Measurements from ENCODE around the gene ODF2L. TPM values are rescaled to one million over a fixed set of nuclear protein-coding genes. Genes with fewer than 3 reads are reported as not detected.

Gene ODF2L
- total RNA-seq, 1 experiment from 2014 or later, result 27.3 TPM

GRCh38 chr1:86382878-86383277, 13.2 kb downstream of the ODF2L start:
- Histone ChIP-seq H3K9ac (ENCODE audit: extremely low read depth, insufficient read length, low read length) (no peak overlapping the region), H2BK120ac (ENCODE audit: low read depth, low read length, poor library complexity, severe bottlenecking) (no peak overlapping the region), H2BK12ac (ENCODE audit: insufficient read length, low read depth, low read length) (no peak overlapping the region), H3K27ac (ENCODE audit: insufficient read length, low read depth, low read length) (no peak overlapping the region), H3K9me3 (ENCODE audit: control insufficient read depth, low read depth, low read length) (no peaks in the 10 kb centered on the region), H2AK5ac (ENCODE audit: insufficient read length, low read length) (no peak overlapping the region), H3T11ph (ENCODE audit: low read length) (no peak overlapping the region), H4K20me1 (ENCODE audit: control insufficient read depth, insufficient read depth, insufficient read length) (no peaks in the 10 kb centered on the region), H4K91ac (ENCODE audit: insufficient read length, low read depth, low read length) (no peak overlapping the region), H2AFZ (ENCODE audit: low read length) (no peak overlapping the region), H4K5ac (ENCODE audit: insufficient read length, low read depth, low read length) (no peak overlapping the region), H3K18ac (ENCODE audit: insufficient read length, low read depth, low read length) (no peak overlapping the region), H2BK20ac (ENCODE audit: low read depth, low read length, poor library complexity, severe bottlenecking) (no peak overlapping the region), H3K27me3 (ENCODE audit: insufficient read depth, low read length) (no peaks in the 10 kb centered on the region), H3K14ac (ENCODE audit: insufficient read depth, low read length) (no peak overlapping the region), H3K4me2 (ENCODE audit: insufficient read depth, insufficient read length, low read length) (no peak overlapping the region), H3K23me2 (ENCODE audit: insufficient read length, low read depth, low read length, poor library complexity, severe bottlenecking) (no peaks in the 10 kb centered on the region), H3K4me1 (ENCODE audit: insufficient read depth, low read length) (no peaks in the 10 kb centered on the region), H3K79me2 (ENCODE audit: insufficient read depth, low read length) (no peaks in the 10 kb centered on the region), H3K79me1 (ENCODE audit: insufficient read depth, low read depth, low read length, poor library complexity, severe bottlenecking) (no peaks in the 10 kb centered on the region), H2BK5ac (ENCODE audit: insufficient read length, low read length) (no peak overlapping the region), H3K4ac (ENCODE audit: low read depth, low read length) (no peak overlapping the region), H3K23ac (ENCODE audit: insufficient read length, low read depth, low read length) (no peak overlapping the region), H3K56ac (ENCODE audit: insufficient read length, low read depth, low read length) (no peak overlapping the region), H2BK15ac (ENCODE audit: low read depth, low read length) (no peak overlapping the region), H4K8ac (replicated peaks; ENCODE audit: insufficient read length, low read depth, low read length) (no peak overlapping the region)
- TF ChIP-seq CTCF (conservative IDR thresholded peaks at IDR 0.05), result no peak
- Mint-ChIP-seq H3K27ac (no peak overlapping the region), H3K36me3 (ENCODE audit: insufficient read depth in 1 of 3, low read depth in 3 of 3) (peaks cover 11 to 13% (median 11%) of the 10 kb centered on the region in 3 experiments), H3K27me3 (ENCODE audit: low read depth) (no peaks in the 10 kb centered on the region), H3K4me3 (no peak overlapping the region), H3K9me3 (peaks cover 9 to 10% of the 10 kb centered on the region in 2 experiments), H3K4me1 (no peaks in the 10 kb centered on the region)
- no peak for DNase-seq
- no CpG with 5 or more reads among the region's 1 CpG for WGBS (ENCODE audit: extremely low coverage, insufficient read length, low lambda C conversion rate)
